Fibroblast of lung (primary cell): ENCODE measurements around the gene PLEKHJ1.

ENCODE experiments used
- EZH2 ChIP-seq: IDR thresholded peaks from 2 replicates; pipeline ENCODE4 v1.5.1; 2012; ENCODE audit warnings: low read length, control low read depth, mild to moderate bottlenecking; ENCODE audit errors: missing control alignments
- TF ChIP-seq, protein P1 (sequence below), 2 donors: IDR thresholded peaks in 1 of 2; conservative IDR thresholded peaks in 1 of 2; 1 replicate in 1 of 2; 2 replicates in 1 of 2; pipeline ENCODE4 v1.5.1; 2011 to 2012; ENCODE audit warnings: low read length in 2 of 2, control low read depth in 1 of 2, inconsistent platforms in 1 of 2, low read depth in 1 of 2, mild to moderate bottlenecking in 1 of 2

GRCh38 chr19:2237869-2238153, 1.7 kb upstream of the PLEKHJ1 start:
- TF ChIP-seq, protein P1, sequence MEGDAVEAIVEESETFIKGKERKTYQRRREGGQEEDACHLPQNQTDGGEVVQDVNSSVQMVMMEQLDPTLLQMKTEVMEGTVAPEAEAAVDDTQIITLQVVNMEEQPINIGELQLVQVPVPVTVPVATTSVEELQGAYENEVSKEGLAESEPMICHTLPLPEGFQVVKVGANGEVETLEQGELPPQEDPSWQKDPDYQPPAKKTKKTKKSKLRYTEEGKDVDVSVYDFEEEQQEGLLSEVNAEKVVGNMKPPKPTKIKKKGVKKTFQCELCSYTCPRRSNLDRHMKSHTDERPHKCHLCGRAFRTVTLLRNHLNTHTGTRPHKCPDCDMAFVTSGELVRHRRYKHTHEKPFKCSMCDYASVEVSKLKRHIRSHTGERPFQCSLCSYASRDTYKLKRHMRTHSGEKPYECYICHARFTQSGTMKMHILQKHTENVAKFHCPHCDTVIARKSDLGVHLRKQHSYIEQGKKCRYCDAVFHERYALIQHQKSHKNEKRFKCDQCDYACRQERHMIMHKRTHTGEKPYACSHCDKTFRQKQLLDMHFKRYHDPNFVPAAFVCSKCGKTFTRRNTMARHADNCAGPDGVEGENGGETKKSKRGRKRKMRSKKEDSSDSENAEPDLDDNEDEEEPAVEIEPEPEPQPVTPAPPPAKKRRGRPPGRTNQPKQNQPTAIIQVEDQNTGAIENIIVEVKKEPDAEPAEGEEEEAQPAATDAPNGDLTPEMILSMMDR (conservative IDR thresholded peaks at IDR 0.05 in 1 of 2, IDR thresholded peaks at IDR 0.05 in 1 of 2; ENCODE audit: low read depth in 1 of 2, low read length in 2 of 2) = no peak
- no peak for TF ChIP-seq EZH2
